HepG2 (cell line): Measurements from ENCODE around the gene SPAG4. TPM values are rescaled to one million over a fixed set of nuclear protein-coding genes. Genes with fewer than 3 reads are reported as not detected.
A peak's percentile ranks its signal among the peaks of the same experiment; 100 is the strongest.

Source experiments
- EED ChIP-seq: sonication (generic); formaldehyde crosslinking; IDR thresholded peaks from 2 replicates; pipeline ENCODE4 v1.5.0; 2020; ENCODE audit warnings: mild to moderate bottlenecking, missing genetic modification reagents
- ETV6 ChIP-seq: sonication (generic); formaldehyde crosslinking; conservative IDR thresholded peaks from 2 replicates; pipeline ENCODE4 v1.4.0; 2020; ENCODE audit warnings: missing genetic modification reagents
- FOXJ3 ChIP-seq: sonication (generic); formaldehyde crosslinking; IDR thresholded peaks from 2 replicates; pipeline ENCODE4 v1.4.0; 2020; ENCODE audit warnings: missing genetic modification reagents, mild to moderate bottlenecking, borderline replicate concordance
- FOXO1 ChIP-seq: sonication (generic); formaldehyde crosslinking; IDR thresholded peaks from 2 replicates; pipeline ENCODE4 v1.4.0; 2020; ENCODE audit warnings: missing genetic modification reagents
- GABPA ChIP-seq, 2 experiments: IDR thresholded peaks; 2 replicates each; pipeline ENCODE4 v1.6.1; 2011 to 2016; ENCODE audit warnings: low read depth in 2 of 2, low read length in 1 of 2, missing biosample characterization in 1 of 2, missing genetic modification characterization in 1 of 2
- LCORL ChIP-seq, 2 experiments: fragments of 450-650 bp in 1 of 2; sonication (generic) in 1 of 2; formaldehyde crosslinking in 1 of 2; IDR thresholded peaks; 2 replicates each; pipeline versions ENCODE4 v1.5.0 to v1.6.1; 2017 to 2020; ENCODE audit warnings: antibody characterized with exemption in 1 of 2, missing genetic modification reagents in 1 of 2
- PREB ChIP-seq: sonication (generic); formaldehyde crosslinking; IDR thresholded peaks from 2 replicates; pipeline ENCODE4 v1.4.0; 2020; ENCODE audit warnings: missing genetic modification reagents
- RBAK ChIP-seq: sonication (generic); formaldehyde crosslinking; IDR thresholded peaks from 2 replicates; pipeline ENCODE4 v1.5.1; 2020; ENCODE audit warnings: mild to moderate bottlenecking, missing genetic modification reagents
- SMYD3 ChIP-seq: sonication (generic); formaldehyde crosslinking; IDR thresholded peaks from 2 replicates; pipeline ENCODE4 v1.8.1; 2023; ENCODE audit warnings: mild to moderate bottlenecking, missing genetic modification reagents
- STAT6 ChIP-seq: sonication (generic); formaldehyde crosslinking; IDR thresholded peaks from 2 replicates; pipeline ENCODE4 v1.4.0; 2020; ENCODE audit warnings: missing genetic modification reagents, mild to moderate bottlenecking, borderline replicate concordance
- ZNF10 ChIP-seq: sonication (generic); formaldehyde crosslinking; IDR thresholded peaks from 2 replicates; pipeline ENCODE4 v1.4.0; 2020; ENCODE audit warnings: mild to moderate bottlenecking, low read depth, missing genetic modification reagents, borderline replicate concordance
- ZNF205 ChIP-seq: IDR thresholded peaks from 2 replicates; pipeline ENCODE4 v1.6.1; 2018; ENCODE audit warnings: missing biosample characterization, missing genetic modification reagents
- ZNF710 ChIP-seq: sonication (generic); formaldehyde crosslinking; IDR thresholded peaks from 2 replicates; pipeline ENCODE4 v1.5.0; 2020; ENCODE audit warnings: mild to moderate bottlenecking, missing genetic modification reagents, borderline replicate concordance
- ZNF790 ChIP-seq: sonication (generic); formaldehyde crosslinking; IDR thresholded peaks from 2 replicates; pipeline ENCODE4 v1.8.0; 2022; ENCODE audit warnings: missing genetic modification reagents, mild to moderate bottlenecking, borderline replicate concordance
- polyA plus RNA-seq, 8 experiments: library from polyadenylated mRNA; depleted of rRNA in 3 of 8; stranded (reverse) in 7 of 8; unstranded in 1 of 8; fragments of >200 nt; fragmentation: Illumina TruSeq in 4 of 8; extraction: Trizol in 4 of 8; gene quantifications; 2 replicates each; pipeline versions ENCODE4 v1.2.1 to v1.2.3, GENCODE V29; 2011 to 2016; ENCODE audit warnings: low read depth in 4 of 8, missing spikeins in 1 of 8, mixed read lengths in 1 of 8; ENCODE audit not compliant: insufficient read depth in 1 of 8
- total RNA-seq, 5 experiments: library from RNA; depleted of rRNA; stranded (reverse); fragments of >200 nt; fragmentation: Illumina TruSeq; extraction: Trizol; gene quantifications; 2 replicates each; pipeline ENCODE4 v1.2.3, GENCODE V29; 2016; ENCODE audit warnings: low read depth in 1 of 5
- TF ChIP-seq, protein P1 (sequence below): sonication (generic); formaldehyde crosslinking; IDR thresholded peaks from 2 replicates; pipeline ENCODE4 v1.4.0; 2020; ENCODE audit warnings: low read depth, mild to moderate bottlenecking, missing genetic modification reagents
- TF ChIP-seq, protein P2 (sequence below): sonication (generic); formaldehyde crosslinking; IDR thresholded peaks from 2 replicates; pipeline ENCODE4 v1.4.0; 2020; ENCODE audit warnings: missing genetic modification reagents, borderline replicate concordance

The SPAG4 gene
- total and polyA plus RNA-seq, 2 of the 13 experiments (the other 11 are each of a cell fraction or from before 2014, with no cell fraction given): 5.8 to 137 TPM

DNA sequence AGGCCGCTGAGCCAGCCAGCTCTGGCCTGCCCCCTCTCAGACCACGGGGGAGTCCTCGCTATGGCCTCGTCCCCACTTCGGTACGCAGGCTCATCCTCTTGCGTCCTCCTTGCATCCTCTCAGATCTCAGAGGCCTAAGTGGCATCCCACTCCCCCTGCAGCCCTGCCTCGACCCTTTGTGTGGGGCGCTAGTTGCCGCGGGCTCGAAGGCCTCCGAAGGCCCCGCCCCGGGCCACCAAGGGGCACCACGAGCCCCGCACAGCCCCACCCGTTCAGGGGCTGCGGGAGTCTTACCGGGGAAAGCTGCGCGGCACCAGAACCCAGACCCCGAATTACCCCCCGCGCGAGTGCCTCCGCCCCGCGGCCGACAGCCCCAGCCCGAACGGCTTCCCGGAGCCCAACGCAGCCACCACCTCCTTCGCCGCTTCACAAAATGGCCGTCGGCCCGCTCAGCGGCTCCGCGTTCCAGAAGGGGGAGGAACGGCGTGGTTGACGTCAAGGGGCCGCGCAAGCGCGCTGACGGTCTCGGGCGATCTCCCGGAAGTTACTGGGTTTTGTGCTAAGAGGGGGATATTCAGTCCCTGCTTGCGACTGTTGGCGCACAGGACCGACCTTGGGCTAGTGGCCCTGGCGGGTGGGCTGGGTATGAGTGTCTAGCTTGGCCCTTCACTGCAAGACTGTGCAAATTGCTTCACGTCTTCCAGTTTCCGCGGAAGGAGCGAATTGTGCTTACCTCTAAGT, 49.0 kb downstream of the SPAG4 start, which contains the start of the genes CPNE1 and RBM12 (continued):
- TF ChIP-seq ZNF710 (CRISPR knock-in tag): peak; percentile 71
- TF ChIP-seq RBAK: 0 out of 2 replicates have a peak, but pooled peaks have one; percentile 24
- TF ChIP-seq, protein P1, sequence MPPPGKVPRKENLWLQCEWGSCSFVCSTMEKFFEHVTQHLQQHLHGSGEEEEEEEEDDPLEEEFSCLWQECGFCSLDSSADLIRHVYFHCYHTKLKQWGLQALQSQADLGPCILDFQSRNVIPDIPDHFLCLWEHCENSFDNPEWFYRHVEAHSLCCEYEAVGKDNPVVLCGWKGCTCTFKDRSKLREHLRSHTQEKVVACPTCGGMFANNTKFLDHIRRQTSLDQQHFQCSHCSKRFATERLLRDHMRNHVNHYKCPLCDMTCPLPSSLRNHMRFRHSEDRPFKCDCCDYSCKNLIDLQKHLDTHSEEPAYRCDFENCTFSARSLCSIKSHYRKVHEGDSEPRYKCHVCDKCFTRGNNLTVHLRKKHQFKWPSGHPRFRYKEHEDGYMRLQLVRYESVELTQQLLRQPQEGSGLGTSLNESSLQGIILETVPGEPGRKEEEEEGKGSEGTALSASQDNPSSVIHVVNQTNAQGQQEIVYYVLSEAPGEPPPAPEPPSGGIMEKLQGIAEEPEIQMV: peak; percentile 94
- TF ChIP-seq FOXJ3 (CRISPR knock-in tag): peak; percentile 49; the same call in 1 of the 2 replicates
- peak; percentile 73 for TF ChIP-seq SMYD3 (CRISPR knock-in tag)
- TF ChIP-seq PREB (CRISPR knock-in tag): no peak
- peak; percentile 83; the same call in 1 of the 2 replicates for TF ChIP-seq ETV6
- peak; percentile 85; the same call in 1 of the 2 replicates for TF ChIP-seq ZNF790
- peak; percentile 91; the same call in 1 of the 2 replicates for TF ChIP-seq EED
- TF ChIP-seq STAT6 (CRISPR knock-in tag): peak; percentile 92; the same call in 1 of the 2 replicates
- no peak; the same call in none of the 2 replicates for TF ChIP-seq ZNF205
- TF ChIP-seq LCORL (IDR thresholded peaks at IDR 0.05): peak; percentile 94
- peak; percentile 73 for TF ChIP-seq LCORL (CRISPR knock-in tag; IDR thresholded peaks at IDR 0.05)
- TF ChIP-seq FOXO1 (CRISPR knock-in tag): peak; percentile 80; the same call in 1 of the 2 replicates
- TF ChIP-seq, protein P2, sequence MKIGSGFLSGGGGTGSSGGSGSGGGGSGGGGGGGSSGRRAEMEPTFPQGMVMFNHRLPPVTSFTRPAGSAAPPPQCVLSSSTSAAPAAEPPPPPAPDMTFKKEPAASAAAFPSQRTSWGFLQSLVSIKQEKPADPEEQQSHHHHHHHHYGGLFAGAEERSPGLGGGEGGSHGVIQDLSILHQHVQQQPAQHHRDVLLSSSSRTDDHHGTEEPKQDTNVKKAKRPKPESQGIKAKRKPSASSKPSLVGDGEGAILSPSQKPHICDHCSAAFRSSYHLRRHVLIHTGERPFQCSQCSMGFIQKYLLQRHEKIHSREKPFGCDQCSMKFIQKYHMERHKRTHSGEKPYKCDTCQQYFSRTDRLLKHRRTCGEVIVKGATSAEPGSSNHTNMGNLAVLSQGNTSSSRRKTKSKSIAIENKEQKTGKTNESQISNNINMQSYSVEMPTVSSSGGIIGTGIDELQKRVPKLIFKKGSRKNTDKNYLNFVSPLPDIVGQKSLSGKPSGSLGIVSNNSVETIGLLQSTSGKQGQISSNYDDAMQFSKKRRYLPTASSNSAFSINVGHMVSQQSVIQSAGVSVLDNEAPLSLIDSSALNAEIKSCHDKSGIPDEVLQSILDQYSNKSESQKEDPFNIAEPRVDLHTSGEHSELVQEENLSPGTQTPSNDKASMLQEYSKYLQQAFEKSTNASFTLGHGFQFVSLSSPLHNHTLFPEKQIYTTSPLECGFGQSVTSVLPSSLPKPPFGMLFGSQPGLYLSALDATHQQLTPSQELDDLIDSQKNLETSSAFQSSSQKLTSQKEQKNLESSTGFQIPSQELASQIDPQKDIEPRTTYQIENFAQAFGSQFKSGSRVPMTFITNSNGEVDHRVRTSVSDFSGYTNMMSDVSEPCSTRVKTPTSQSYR: peak; percentile 87; the same call in 1 of the 2 replicates
- TF ChIP-seq GABPA (IDR thresholded peaks at IDR 0.05; ENCODE audit: low read depth, low read length): no peak
- TF ChIP-seq GABPA (CRISPR knock-in tag; IDR thresholded peaks at IDR 0.05; ENCODE audit: low read depth): peak; percentile 86
- peak; percentile 72; the same call in 1 of the 2 replicates for TF ChIP-seq ZNF10
